ENCODE results near the gene ADGRE2. TPM values are rescaled to one million over a fixed set of nuclear protein-coding genes. Genes with fewer than 3 reads are reported as not detected.

Gene ADGRE2
- total RNA-seq, 2 donors from 2014 or later = 0.07 TPM

GRCh38 chr19:14683439-14683838 is 94.9 kb downstream of the ADGRE2 start:
- Mint-ChIP-seq H3K27me3 (ENCODE audit: insufficient read depth) (peaks cover 9% of the 10 kb centered on the region), H3K4me1 (no peaks in the 10 kb centered on the region), H3K36me3 (ENCODE audit: low read depth) (no peaks in the 10 kb centered on the region), H3K9me3 (no peaks in the 10 kb centered on the region), H3K4me3 (no peak overlapping the region), H3K27ac (no peak overlapping the region)
- Histone ChIP-seq H3K9ac (ENCODE audit: extremely low read depth, low read length, poor library complexity, severe bottlenecking) (no peak overlapping the region), H3K4me3 (ENCODE audit: low read length) (no peak overlapping the region), H3K27ac (ENCODE audit: low read depth, low read length) (no peak overlapping the region), H3K27me3 (ENCODE audit: control insufficient read depth, insufficient read depth, low read length, poor library complexity, severe bottlenecking) (peaks cover 7% of the 10 kb centered on the region), H3K4me1 (ENCODE audit: control insufficient read depth, insufficient read depth, low read length) (no peaks in the 10 kb centered on the region), H3K9me3 (ENCODE audit: control insufficient read depth, low read length) (no peaks in the 10 kb centered on the region), H3K36me3 (ENCODE audit: control insufficient read depth, insufficient read depth, low read length) (no peaks in the 10 kb centered on the region)
- 36 to 58% methylated on average over 2 to 3 of the region's 3 CpGs for WGBS, 2 experiments (ENCODE audit: insufficient coverage in 1 of 2, insufficient read length in 1 of 2)
- no peak for TF ChIP-seq CTCF (conservative IDR thresholded peaks at IDR 0.05)
- DNase-seq = no peak

Other genes starting within 250 kb of the ADGRE2 start
- 100 to 1,000 TPM; 127 to 140 TPM for gene TECR, start 249.0 kb downstream of the ADGRE2 start, total RNA-seq
- 100 to 1,000 TPM; 127 to 141 TPM for gene NDUFB7, start 206.5 kb downstream of the ADGRE2 start, total RNA-seq
- not detected for gene CLEC17A, start 195.5 kb downstream of the ADGRE2 start, total RNA-seq
- gene ADGRE3, start 103.7 kb downstream of the ADGRE2 start, total RNA-seq = not detected
- 10 to 100 TPM; 16.2 to 19.8 TPM for gene ZNF333, start 88.5 kb downstream of the ADGRE2 start, total RNA-seq
- gene OR7A5, start 56.6 kb upstream of the ADGRE2 start, total RNA-seq = not detected
- gene OR7C1, start 56.6 kb upstream of the ADGRE2 start, total RNA-seq = not detected
- not detected for gene OR7A10, start 70.4 kb upstream of the ADGRE2 start, total RNA-seq
- gene OR7A17, start 107.6 kb upstream of the ADGRE2 start, total RNA-seq = not detected
- not detected for gene OR7C2, start 162.9 kb upstream of the ADGRE2 start, total RNA-seq
- 1 to 10 TPM in 1 of 2 donors, under 1 TPM in 1; 0.86 to 3.1 TPM for gene SLC1A6, start 201.3 kb upstream of the ADGRE2 start, total RNA-seq

Measured in endodermal cell (in vitro differentiated cells).